GM18517 (cell line): Measurements from ENCODE around the gene ERF.

Experiments
- ATAC-seq: cut with Tn5 transposase; IDR thresholded peaks from one replicate; pipeline ENCODE4 v1.9.1; 2021; ENCODE audit warnings: mild to moderate bottlenecking, moderate library complexity; ENCODE audit not compliant: unreplicated experiment

Gene ERF

GRCh38 chr19:42254089-42254849, 659 bp downstream of the ERF start:
- ATAC-seq = peak; percentile 33

GRCh38 chr19:42253245-42254088, 1.5 kb downstream of the ERF start:
- no peak for ATAC-seq

- no peak for ATAC-seq
These were observed 2.3 kb downstream of the ERF start for GRCh38 chr19:42252365-42253244.

GRCh38 chr19:42251572-42252358, 3.2 kb downstream of the ERF start:
- no peak for ATAC-seq

GRCh38 chr19:42250666-42251531, 4.0 kb downstream of the ERF start:
- no peak for ATAC-seq

GRCh38 chr19:42250183-42250665, 4.7 kb downstream of the ERF start:
- ATAC-seq = no peak

GRCh38 chr19:42249769-42250168, 5.2 kb downstream of the ERF start:
- ATAC-seq = no peak

GRCh38 chr19:42249149-42249750, 5.7 kb downstream of the ERF start:
- no peak for ATAC-seq

- no peak for ATAC-seq
These were observed 6.4 kb downstream of the ERF start for GRCh38 chr19:42248270-42249148.

GRCh38 chr19:42247640-42248199, 7.2 kb downstream of the ERF start:
- no peak for ATAC-seq

GRCh38 chr19:42246922-42247639, 7.8 kb downstream of the ERF start:
- ATAC-seq = no peak

- no peak for ATAC-seq
These were observed 8.6 kb downstream of the ERF start for GRCh38 chr19:42246143-42246921.

- no peak for ATAC-seq
These were observed 9.7 kb downstream of the ERF start for GRCh38 chr19:42245231-42245630.

- ATAC-seq = peak; percentile 43
These were observed 10.3 kb downstream of the ERF start for GRCh38 chr19:42244347-42245220.
